ENCODE data around the gene SH3RF3. TPM values are rescaled to one million over a fixed set of nuclear protein-coding genes. Genes with fewer than 3 reads are reported as not detected.
A peak's percentile ranks its signal among the peaks of the same experiment; 100 is the strongest.

The SH3RF3 gene
- total RNA-seq, 1 donor from 2014 or later, result 7.5 TPM

DNA sequence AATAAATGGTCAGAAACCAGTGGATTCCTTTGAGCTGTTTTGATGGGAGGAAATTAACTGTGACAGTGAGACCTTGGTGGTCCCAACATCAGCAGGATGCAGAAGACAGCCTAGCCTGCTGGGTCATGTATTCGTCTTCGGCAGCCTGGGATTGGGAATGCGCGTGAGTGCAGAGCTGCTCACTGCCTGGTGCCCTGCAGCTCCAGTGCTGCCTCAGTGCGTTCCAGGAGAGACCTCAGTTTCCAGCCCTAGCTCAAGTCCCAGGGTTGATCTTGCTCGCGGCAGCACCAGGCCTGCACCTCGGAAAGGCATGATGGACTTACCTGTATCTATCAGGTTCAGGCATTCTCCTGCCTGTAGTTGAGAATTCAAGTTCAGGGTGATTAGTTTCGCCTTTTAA lies 203.9 kb downstream of the SH3RF3 start:
- DNase-seq (ENCODE audit: low spot score), result no peak

DNA sequence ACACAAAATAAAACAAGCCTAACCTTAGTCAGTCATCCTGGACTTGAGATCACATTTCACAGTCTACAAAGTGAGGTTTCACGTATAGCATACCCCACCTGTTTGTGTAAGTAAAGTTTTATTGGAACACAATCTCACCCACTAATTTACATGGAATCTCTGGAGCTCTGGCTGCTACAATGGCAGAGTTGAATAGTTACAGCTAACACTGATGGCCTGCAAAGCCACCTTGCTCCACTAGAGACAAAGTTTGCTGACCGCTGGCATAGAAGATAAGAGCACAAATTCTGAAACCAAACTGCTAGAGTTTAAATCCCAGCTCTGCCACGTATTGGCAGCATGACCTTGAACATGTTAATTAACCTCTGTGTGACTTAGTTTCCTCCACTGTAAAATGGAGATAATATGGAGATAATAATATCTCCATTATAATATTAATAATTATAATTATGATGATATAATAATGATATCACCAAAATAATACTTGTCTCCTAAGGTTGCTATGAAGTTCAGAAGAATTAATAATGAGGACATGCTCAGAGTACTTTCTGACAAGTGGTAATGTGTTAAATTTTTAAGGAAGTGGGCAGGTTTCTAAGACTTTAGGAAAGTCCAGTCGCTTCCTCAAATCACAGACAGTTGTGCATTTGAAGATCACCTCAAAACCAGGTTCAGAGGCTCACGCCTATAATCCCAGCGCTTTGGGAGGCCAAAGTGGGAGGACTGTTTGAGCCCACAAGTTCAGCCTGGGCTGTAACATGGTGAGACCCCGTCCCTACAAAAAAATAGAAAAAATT lies 204.6 kb downstream of the SH3RF3 start:
- no peak for DNase-seq (ENCODE audit: low spot score)

DNA sequence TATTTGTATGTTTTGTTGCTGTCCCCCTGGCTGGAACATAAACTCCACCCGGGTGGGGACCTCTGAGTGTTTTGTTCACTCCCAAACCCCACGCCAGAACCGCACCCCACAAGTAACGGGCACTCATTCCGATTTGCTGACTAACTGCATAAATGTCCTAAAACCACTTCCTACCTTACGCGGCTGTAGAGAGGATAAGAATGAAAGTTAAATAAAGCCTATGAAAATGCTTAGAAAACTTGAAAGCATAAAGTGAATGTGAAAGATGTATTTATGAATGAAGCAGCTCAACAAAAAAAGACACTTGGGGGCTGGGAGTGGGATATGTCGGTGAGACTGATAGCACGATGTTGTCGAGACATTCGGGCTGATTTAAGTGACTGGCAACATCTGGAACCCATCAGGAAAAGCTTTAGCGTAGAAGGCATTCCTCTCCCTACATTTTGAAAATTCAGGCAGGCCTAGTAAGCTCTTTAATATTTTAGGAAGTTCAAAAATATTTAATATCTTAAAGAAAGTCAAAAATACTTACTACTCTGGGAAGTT lies 206.7 kb downstream of the SH3RF3 start:
- DNase-seq (ENCODE audit: low spot score), result peak; percentile 65

DNA sequence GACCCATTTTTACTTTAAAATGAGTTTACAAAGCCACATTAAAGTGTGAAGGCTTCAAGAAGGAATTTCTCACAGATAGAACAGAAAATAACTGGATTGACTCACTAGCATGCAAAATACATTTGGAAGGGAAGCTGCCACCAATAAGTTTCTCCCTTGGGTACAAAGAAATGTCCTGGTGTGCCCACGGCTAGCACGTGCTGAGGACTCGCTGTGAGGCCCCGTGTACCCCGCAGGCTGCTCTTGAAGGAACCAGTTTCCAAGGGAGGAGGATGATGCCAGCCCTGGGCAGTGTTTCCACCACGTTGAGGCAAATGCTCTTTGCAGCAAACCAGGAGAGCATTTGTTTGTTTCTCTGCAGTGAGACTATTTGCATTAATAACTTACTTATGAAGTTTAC lies 207.3 kb downstream of the SH3RF3 start:
- DNase-seq (ENCODE audit: low spot score), result no peak

DNA sequence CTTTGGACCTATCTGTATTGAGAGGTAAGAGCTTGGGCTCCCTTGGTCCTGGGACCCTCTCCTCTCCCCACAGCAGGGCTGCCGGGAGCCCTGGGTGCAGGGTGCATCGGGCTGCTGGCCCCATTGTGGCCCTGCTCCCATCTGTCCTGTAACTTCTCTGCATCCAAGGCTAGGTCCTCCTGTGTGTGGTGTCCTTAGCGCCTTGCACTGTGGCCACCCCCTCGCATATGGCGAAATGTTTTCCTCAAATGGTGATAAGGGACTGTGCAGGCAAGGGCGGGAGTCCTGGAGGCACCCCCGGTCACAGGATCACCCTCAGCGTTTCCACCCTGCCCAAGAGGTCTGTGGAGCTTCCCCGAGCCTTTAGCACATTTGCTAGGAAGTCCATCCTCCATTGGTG lies 208.2 kb downstream of the SH3RF3 start:
- DNase-seq (ENCODE audit: low spot score), result no peak

DNA sequence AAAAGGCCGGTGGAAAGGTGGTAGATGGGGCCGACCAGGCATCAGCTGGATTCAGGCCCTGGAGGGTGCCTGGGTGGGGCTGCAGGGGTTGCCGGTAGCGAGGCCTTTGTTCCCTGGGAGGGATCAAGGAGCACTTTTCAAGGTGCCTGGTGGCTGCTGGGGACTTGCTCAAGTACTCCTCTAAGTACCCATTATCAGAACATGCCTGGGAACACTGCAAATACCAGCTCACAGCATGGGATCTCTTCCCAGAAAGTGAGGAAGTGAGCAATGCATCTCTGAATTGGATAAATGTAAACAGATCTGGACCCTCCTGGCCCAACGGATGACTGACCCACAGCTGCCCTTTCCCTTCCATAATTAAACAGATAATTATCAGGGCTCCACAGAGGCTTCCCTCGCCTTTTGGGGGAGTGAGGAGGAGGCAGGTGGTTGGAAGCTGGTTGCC lies 210.5 kb downstream of the SH3RF3 start:
- no peak for DNase-seq (ENCODE audit: low spot score)

DNA sequence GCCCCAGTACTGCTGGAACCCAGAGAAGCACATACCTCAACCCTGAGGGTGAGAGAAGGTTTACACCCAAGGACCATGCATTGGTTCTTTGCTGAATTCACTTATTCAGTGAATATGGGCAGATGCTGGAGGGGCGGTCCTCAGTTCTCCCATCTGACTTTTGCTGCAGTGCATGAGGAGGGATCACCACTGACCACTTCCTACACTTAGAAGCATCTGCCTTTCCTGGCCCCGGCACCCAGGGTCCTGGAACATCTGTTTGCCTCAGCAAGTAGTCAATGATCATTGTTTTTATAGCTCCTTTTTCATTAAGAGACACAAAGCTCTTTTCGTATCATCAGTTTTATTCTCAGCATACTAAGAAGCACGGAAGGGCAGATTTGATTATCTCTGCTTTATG lies 211.4 kb downstream of the SH3RF3 start:
- no peak for DNase-seq (ENCODE audit: low spot score)

DNA sequence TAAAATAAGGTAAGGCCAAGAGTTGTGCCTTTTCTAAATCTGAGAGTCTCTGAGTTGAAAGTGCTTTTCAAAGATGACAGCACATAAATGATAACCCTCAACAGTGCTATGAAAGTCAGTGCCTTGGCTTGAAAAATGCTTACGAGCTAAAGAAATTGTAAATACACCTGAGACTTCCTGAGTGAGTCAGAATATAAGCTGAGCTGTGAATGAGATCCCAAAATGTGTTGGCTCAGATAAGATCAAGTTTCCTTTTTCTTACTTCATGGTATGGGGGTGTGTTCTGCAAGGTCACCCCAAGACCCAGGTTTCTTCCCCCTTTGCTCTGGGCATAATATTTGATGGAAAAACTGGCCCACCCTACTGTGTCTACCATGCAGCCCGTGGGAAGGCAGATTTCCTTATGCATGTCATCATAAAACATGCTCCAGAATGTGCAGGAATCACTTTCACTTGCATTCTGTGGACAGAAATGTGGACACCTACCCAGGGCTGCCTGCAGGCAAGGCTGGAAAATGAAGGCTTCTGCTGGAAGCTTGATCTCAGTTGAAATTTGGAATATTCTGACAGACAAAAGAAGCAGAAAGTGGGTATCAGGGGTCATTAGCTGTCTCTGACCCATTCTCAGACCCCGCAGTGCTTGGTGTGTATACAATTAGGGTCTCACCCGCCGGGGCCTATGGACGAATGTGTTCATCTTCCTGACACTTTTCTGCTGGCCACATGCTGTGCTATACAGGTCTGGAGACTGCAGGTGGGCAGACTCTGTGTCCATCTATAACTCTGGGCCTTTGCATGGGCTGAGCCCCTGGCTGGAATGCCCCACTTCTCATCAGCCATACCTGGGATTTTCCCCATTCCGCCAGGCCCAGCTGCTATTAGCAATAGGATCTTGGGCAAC lies 212.6 kb downstream of the SH3RF3 start:
- DNase-seq (ENCODE audit: low spot score), result no peak

DNA sequence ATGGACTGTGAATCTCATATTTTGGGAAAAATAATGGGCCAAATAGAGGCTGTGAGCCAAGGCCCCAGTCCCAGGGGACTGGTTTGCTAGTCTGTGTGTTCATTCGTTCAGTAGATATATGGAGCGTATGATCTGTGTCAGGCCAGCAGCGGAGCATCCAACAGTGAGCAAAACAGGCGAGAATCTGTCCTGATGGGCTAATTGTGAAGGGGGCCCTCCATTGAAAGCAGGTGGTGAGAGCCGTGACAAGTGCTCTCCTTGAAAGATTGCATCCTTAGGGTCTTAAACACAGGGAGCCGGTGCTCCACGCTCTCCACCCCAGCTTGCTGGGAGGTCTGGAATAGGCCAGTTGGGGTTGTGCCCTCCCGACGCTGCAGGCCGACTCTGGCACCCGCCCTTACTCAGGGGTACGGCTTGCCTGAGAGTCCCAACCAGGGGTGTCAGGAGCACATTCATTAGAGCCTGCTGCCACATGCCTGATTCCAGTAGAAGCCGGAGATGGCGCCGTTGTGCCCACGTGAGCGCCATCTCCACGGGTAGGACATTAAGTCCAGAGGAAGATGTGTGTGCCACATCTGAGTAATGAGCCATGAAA lies 213.3 kb downstream of the SH3RF3 start:
- no peak for DNase-seq (ENCODE audit: low spot score)

DNA sequence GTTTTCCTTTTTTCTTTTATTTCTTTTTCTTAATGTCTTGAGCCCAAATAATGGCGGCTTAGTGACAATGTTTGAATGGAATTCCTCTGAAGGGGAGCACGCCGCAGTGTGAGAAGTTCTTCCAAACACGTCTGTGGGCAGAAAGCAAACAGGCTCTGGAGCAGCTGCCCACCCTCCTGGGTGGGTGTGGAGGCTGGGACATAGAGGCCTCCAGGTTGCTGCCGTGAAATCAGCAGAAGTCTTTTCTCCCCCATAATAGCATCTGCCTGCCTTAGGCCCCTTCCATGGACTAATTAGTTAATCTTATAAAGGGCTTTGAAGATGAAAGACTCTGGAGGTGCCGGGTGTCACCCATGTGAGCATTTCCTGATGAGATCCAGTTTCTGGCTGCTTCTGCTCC lies 213.9 kb downstream of the SH3RF3 start:
- DNase-seq (ENCODE audit: low spot score), result no peak

DNA sequence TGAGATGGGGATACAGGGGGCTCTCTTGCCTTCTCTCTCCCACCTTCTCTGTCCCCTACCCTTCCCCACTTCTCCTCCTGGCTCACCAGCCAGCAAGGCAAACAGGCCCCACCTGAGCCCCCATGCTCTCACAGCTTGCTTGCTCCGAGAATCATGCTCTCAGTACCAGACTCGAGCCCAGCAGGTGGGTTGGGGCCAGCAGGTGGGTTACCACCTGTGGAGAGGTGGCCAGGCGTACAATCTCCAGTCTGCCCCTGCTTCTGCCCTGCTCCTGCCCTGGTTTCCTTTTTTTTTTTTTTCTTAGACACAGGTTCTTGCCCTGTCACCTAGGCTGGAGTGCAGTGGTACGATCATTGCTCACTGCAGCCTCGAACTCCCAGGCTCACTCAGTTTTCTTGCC lies 214.5 kb downstream of the SH3RF3 start:
- DNase-seq (ENCODE audit: low spot score), result no peak

DNA sequence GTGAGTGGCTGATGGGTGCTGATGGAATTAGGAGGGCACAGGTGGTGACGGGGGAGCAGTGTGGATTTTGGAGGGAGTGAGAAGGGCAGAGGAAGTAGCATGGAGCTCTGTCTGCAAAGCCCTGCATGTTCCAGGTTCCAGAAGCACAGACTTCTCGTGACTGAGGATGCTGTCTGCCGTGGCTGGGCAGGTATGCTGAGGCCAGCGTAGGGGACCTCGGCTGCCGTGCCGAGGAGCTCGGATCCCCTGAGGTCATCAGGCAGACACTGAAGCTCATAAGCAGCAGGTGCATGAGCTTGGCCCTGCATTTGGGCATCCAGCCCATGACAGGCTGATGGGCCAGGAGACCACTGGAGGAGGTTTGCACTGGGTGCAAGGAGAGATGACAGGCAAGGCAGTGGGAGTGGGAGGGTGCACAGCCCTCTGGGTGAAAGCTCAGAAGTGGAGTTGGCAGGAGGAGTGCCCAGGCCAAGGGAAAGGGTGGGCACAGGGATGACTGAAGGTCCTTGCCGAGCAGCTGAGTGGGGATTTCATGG lies 215.3 kb downstream of the SH3RF3 start:
- DNase-seq (ENCODE audit: low spot score), result no peak

DNA sequence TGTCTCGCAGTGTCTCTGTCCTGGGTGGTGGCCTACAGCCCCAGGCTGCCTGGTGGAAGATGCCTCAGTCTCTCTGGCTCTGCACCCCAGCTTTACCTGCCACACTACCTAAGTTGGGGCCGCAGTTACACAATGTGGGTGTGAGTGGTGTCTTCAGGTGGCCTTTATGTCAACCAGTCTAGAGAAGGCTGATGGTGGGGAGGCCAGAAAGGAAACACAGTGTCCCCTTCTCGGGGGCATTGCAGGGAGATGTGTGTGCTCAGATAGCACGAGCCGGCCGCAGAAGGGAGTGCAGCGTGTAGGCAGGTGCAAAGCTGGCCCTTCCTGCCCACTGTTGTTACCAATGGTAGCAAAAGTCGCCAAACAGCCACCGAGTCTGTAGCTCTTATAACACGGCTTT lies 216.1 kb downstream of the SH3RF3 start:
- DNase-seq (ENCODE audit: low spot score), result no peak

DNA sequence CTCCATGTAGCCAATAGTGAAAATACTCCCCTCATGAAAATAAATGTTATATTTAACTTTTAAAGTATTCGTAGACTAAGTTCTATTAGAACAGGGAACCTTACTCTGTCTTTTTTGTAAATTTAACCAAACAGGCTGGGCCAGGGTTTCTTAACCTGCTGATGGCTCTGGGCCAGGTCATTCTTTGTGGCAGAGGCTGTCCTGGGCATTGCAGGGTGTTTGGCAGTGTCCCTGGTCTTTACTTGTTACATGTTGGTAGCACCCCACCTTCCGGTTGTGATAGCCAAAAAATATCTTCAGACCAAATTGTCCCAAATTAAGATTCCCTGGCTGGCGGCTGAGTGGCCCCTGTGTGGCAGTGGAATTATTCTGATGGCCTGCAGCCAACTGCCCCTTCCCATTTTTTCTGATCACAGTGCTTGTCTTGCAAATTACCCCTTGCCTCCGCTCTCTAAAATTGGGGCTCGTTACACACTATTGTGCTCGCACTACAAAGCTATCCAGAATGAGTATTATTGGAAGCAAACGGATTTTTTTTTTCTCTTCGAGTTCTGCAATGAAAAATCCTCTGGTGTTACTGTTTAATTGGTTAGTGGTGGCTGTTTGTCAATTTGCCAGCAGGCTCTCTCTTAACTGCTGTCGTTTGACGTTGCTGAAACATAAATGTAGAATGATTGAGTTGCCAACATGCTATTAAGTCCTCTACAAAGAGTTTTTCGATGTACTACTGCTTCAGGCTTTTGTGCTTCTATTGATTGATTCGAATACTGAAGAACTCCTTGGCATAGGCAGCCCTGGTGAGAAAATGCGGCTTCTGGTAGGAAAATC lies 216.9 kb downstream of the SH3RF3 start:
- no peak for DNase-seq (ENCODE audit: low spot score)

DNA sequence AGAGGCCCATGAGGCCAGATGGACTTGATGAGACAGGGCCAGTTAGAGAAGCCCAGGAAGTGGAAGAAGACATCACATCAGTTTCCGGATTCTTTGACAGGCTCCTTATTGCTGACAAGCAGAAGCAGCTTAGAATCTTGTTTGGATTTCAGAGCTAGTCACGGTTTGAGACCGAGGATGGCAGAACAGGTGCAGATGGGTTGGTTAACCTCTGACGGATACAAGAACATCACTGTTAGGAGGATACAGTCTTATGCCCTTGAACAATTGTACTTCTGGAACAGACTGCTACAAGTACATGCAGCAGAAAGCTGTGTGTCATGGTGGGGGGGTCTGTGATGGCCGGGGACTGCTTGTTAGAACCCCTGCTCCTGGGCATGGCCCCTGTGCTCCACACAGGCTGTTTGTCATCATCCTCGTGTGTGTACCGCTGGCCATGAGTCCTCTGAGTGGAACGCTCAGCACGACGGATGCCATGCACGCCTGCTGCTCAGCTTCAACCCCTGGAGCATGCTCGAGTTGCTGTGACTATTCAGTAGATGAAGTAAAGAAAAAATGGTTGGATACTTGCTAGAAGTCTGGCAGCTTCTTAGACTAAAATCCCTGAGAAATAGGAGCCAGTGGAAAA lies 217.7 kb downstream of the SH3RF3 start:
- DNase-seq (ENCODE audit: low spot score), result no peak

DNA sequence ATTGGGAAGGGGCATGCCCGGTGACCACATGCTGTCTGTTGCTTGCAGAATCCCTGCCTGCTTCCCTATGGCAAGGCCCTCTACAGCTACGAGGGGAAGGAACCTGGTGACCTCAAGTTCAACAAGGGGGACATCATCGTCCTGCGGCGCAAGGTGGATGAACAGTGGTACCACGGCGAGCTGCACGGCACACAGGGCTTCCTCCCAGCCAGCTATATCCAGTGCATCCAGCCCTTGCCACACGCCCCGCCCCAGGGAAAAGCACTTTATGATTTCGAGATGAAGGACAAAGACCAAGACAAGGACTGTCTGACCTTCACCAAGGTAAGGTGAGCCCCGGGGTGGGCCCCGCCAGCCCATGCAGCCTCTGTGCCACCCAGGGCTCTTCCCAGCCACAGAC lies 218.6 kb downstream of the SH3RF3 start:
- DNase-seq (ENCODE audit: low spot score), result no peak

DNA sequence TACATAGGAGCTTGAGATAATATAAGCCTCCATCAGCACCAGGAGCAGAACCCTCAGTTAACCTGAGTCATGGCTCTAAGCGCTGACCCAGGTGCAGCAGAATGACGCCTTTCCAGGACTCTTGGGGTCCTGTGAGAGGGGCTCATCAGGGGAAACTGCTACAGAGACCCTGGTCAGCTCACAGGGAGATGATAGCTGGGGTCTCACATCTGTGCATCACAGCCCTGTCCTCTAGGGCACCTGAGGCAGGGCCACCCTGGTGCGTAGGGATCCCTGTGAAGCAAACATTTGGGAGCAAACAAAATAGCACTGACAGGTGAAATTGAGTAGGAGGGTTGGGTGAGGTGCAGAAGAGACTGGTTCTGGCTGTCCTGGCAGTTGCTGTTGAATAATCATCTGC lies 219.2 kb downstream of the SH3RF3 start:
- no peak for DNase-seq (ENCODE audit: low spot score)

DNA sequence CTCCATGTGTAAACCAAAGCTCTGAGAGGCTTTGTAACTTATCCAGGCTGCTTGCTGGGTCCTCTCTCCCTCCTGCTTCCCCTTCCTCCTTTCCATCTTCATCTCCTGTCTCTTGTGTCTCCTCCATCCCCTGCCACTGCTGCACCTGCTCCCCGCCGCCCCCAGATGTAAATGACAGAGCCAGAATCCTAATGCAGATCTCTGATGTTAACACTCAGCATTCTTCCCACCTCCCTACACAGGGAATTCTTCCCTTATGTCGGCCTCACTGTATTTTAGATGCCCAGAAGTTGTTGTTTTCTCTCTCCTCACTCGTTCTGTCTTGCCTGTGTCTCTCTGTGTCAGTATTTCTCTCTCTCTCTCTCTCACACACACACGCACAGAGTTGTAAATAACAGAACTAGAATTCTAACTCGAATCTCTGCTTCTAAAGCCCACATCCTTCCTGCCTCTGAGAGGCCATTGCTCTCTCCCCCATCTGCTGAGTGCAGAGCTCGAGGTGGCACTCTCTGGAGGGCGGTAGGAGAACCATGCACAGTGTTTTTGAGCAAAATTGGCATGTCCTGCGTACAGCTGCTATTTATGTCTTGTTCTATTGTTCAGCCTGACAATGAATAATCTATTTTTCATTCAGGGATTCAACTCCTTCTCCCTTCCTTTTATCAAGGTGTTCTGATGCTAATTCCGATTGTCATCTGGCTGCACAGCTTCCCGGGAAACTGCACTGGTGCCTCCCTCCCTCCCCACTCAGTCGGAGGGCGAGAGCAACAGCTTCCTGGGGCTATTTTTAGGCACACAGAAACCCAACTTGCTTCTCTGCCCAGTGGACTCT lies 219.9 kb downstream of the SH3RF3 start:
- no peak for DNase-seq (ENCODE audit: low spot score)

Data from umbilical cord (tissue), 2 donors.